Mucosa of rectum (tissue), 2 donors: ENCODE data around the gene LELP1.
"Not testable (repeated sequence)": the region's sequence is repeated elsewhere in the genome, so short reads cannot be mapped to it uniquely, and the experiment has no call there.

Experiments used
- H3K27ac ChIP-seq, 2 donors: one replicate each; pipeline ENCODE4 v1.7.0; 2013; ENCODE audit warnings: inconsistent platforms in 2 of 2, low read depth in 2 of 2, low read length in 2 of 2
- H3K27me3 ChIP-seq, 2 donors: one replicate each; pipeline ENCODE4 v1.7.0; 2013; ENCODE audit warnings: low read length in 2 of 2; ENCODE audit not compliant: control insufficient read depth in 2 of 2, insufficient read depth in 2 of 2
- H3K36me3 ChIP-seq, 2 donors: one replicate each; pipeline ENCODE4 v1.7.0; 2013; ENCODE audit warnings: low read length in 2 of 2; ENCODE audit not compliant: control insufficient read depth in 2 of 2, insufficient read depth in 2 of 2
- H3K4me1 ChIP-seq, 2 donors: one replicate each; pipeline ENCODE4 v1.7.0; 2013; ENCODE audit warnings: low read length in 2 of 2, mild to moderate bottlenecking in 1 of 2; ENCODE audit not compliant: control insufficient read depth in 2 of 2, insufficient read depth in 2 of 2
- H3K4me3 ChIP-seq, 2 donors: one replicate each; pipeline ENCODE4 v1.7.0; 2013; ENCODE audit warnings: low read length in 2 of 2
- H3K9ac ChIP-seq, 2 donors: one replicate each; pipeline ENCODE4 v1.7.0; 2013; ENCODE audit warnings: low read length in 2 of 2, low read depth in 1 of 2, mild to moderate bottlenecking in 1 of 2
- H3K9me3 ChIP-seq, 2 donors: one replicate each; pipeline ENCODE4 v1.7.0; 2013; ENCODE audit warnings: low read length in 2 of 2; ENCODE audit not compliant: control insufficient read depth in 2 of 2
- donor health status: healthy.
- donor health status: Normal muscosa, but diverticular disease.

The LELP1 gene

GRCh38 chr1:153203130-153203529, at the start of gene LELP1:
Gene LELP1 (plus strand): TSS chr1:153203430. CDS start chr1:153204708, 1,278 bp downstream.
- no peaks in the 10 kb centered on the region for H3K27me3 ChIP-seq
- H3K4me1 ChIP-seq, result no peaks in the 10 kb centered on the region
- H3K27ac ChIP-seq, result no peak within 1 kb of the TSS
- no peaks in the 10 kb centered on the region for H3K36me3 ChIP-seq
- no peak within 1 kb of the TSS for H3K9ac ChIP-seq
- H3K9me3 ChIP-seq, result no peaks in the 10 kb centered on the region
- H3K4me3 ChIP-seq, result no peak within 1 kb of the TSS

- H3K9ac ChIP-seq, result no peak overlapping the region
- no peaks in the 10 kb centered on the region for H3K4me1 ChIP-seq
- H3K27ac ChIP-seq, result no peak overlapping the region
- no peaks in the 10 kb centered on the region for H3K27me3 ChIP-seq
- no peak overlapping the region for H3K4me3 ChIP-seq
- no peaks in the 10 kb centered on the region for H3K9me3 ChIP-seq
- no peaks in the 10 kb centered on the region for H3K36me3 ChIP-seq
These were observed 47.7 kb upstream of the LELP1 start for GRCh38 chr1:153155541-153155940.

DNA sequence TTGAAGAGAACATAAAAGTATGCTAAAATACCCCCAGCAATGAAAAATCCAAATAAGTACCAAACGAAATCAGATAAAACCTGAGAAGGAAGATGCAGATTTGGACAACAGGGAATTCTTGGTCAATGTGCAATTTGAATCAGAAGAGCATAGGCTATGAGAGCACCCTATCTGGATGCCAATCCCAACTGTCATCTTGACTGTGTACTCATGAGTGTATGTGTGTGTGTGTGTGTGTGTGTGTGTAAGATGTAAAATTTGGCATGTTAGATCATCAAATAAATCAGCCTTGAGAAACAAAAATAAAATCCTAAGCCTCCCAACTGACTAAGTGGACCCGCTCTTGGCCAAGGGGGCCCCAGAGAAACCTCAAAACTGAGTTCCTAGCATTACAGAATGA, 34.5 kb upstream of the LELP1 start:
- H3K36me3 ChIP-seq, result no peaks in the 10 kb centered on the region
- H3K4me3 ChIP-seq, result no peak overlapping the region
- H3K4me1 ChIP-seq, result no peaks in the 10 kb centered on the region
- H3K27me3 ChIP-seq, result no peaks in the 10 kb centered on the region
- no peak overlapping the region for H3K9ac ChIP-seq
- no peaks in the 10 kb centered on the region for H3K9me3 ChIP-seq
- no peak overlapping the region for H3K27ac ChIP-seq

DNA sequence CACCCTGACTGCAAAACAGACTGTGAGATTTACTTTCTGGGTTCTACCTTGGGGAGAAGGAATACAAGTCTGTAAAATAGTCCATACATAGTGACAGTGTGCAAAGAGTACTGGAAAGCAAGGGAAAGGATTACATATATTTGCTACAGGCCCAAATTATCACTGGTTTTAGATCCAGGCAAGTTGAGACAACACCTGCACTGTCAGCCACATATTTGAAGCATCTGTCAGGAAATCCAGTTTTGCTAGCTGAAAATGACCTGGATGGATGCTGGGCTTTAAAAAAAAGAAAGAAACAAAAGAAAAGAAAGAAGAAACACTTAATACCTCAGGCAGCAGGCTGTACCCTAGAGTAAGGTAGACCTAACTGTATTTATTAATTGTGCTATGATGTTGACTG, 28.6 kb upstream of the LELP1 start:
- no peak overlapping the region for H3K9ac ChIP-seq
- H3K9me3 ChIP-seq, result no peaks in the 10 kb centered on the region
- no peak overlapping the region for H3K4me3 ChIP-seq
- no peaks in the 10 kb centered on the region for H3K36me3 ChIP-seq
- H3K4me1 ChIP-seq, result no peaks in the 10 kb centered on the region
- H3K27ac ChIP-seq, result no peak overlapping the region
- no peaks in the 10 kb centered on the region for H3K27me3 ChIP-seq

GRCh38 chr1:153178922-153179321, 24.3 kb upstream of the LELP1 start:
- H3K36me3 ChIP-seq, result no peaks in the 10 kb centered on the region
- H3K9me3 ChIP-seq, result no peaks in the 10 kb centered on the region
- no peak overlapping the region for H3K4me3 ChIP-seq

GRCh38 chr1:153180556-153180955, 22.7 kb upstream of the LELP1 start:
- Histone ChIP-seq H3K27ac (no peak overlapping the region), H3K27me3 (no peaks in the 10 kb centered on the region), H3K4me3 (no peak overlapping the region), H3K9ac (no peak overlapping the region), H3K4me1 (no peaks in the 10 kb centered on the region), H3K36me3 (no peaks in the 10 kb centered on the region), H3K9me3 (no peaks in the 10 kb centered on the region)

More at GRCh38 chr1:153178922-153179321, 24.3 kb upstream of the LELP1 start:
- H3K27ac ChIP-seq, result no peak overlapping the region
- H3K27me3 ChIP-seq, result no peaks in the 10 kb centered on the region
- H3K9ac ChIP-seq, result no peak overlapping the region
- H3K4me1 ChIP-seq, result no peaks in the 10 kb centered on the region

DNA sequence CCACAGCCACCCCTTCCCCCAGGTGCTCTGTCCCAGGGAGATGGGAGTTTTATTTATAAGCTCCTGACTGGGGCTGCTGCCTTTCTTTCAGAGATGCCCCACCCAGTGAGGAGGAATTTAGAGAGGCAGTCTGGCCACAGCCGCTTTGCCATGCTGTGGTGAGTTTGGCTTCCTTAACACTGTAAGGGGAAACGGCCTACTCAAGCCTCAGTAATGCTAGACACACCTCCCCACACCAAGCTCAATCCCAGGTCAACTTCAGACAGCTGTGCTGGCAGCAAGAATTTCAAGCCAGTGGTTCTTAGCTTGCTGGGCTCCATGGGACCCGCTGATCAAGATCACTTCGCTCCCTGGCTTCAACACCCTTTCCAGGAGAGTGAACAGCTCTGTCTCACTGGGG, 14.9 kb upstream of the LELP1 start:
- not testable (repeated sequence) for H3K36me3 ChIP-seq, H3K4me3 ChIP-seq, H3K4me1 ChIP-seq, H3K9ac ChIP-seq, H3K9me3 ChIP-seq, H3K27ac ChIP-seq, H3K27me3 ChIP-seq

- H3K27me3 ChIP-seq, result no peaks in the 10 kb centered on the region
- no peak overlapping the region for H3K9ac ChIP-seq
- H3K9me3 ChIP-seq, result no peaks in the 10 kb centered on the region
- H3K4me1 ChIP-seq, result no peaks in the 10 kb centered on the region
- H3K4me3 ChIP-seq, result no peak overlapping the region
- H3K27ac ChIP-seq, result no peak overlapping the region
- H3K36me3 ChIP-seq, result no peaks in the 10 kb centered on the region
These were observed 12.9 kb upstream of the LELP1 start for GRCh38 chr1:153190373-153190772.

- H3K27ac ChIP-seq, result no peak overlapping the region
- H3K36me3 ChIP-seq, result no peaks in the 10 kb centered on the region
- H3K27me3 ChIP-seq, result no peaks in the 10 kb centered on the region
- H3K4me1 ChIP-seq, result no peaks in the 10 kb centered on the region
- H3K4me3 ChIP-seq, result no peak overlapping the region
- H3K9ac ChIP-seq, result no peak overlapping the region
- no peaks in the 10 kb centered on the region for H3K9me3 ChIP-seq
These were observed 10.5 kb upstream of the LELP1 start for GRCh38 chr1:153192697-153193096.

- Histone ChIP-seq H3K4me3 (no peak overlapping the region), H3K9ac (no peak overlapping the region), H3K36me3 (no peaks in the 10 kb centered on the region), H3K9me3 (no peaks in the 10 kb centered on the region), H3K4me1 (no peaks in the 10 kb centered on the region), H3K27ac (no peak overlapping the region), H3K27me3 (no peaks in the 10 kb centered on the region)
These were observed 8.7 kb upstream of the LELP1 start for GRCh38 chr1:153194331-153195050.
